ENCODE measurements around the gene GPN3.

DNA sequence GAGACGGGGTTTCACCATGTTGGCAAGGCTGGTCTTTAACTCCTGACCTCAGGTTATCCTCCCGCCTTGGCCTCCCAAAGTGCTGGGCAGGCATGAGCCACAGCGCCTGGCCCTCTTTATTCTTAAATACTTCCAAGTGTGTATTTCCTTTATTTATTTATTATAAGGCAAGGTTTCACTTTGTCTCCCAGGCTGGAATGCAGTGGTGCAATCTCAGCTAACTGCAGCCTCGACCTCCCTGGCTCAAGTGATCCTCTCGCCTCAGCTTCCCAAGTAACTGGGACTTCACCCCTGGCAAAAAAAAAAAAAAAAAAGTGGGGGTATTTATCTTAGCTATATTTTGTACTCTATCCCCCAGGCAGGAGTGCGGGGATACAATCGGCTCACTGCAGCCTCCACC, 7.4 kb upstream of the GPN3 start:
- TF ChIP-seq POLR2A (IDR thresholded peaks at IDR 0.05) (no peak), POLR2AphosphoS5 (IDR thresholded peaks at IDR 0.05) (no peak)

Data from prostate gland (tissue), 1 donor.